Measurements from ENCODE around the gene TRABD2B. TPM values are rescaled to one million over a fixed set of nuclear protein-coding genes. Genes with fewer than 3 reads are reported as not detected.

The TRABD2B gene
- total and polyA plus RNA-seq, 2 donors from 2014 or later, result 19.8 to 62.0 TPM

- intact Hi-C loops (cut with DNase I), result no loop called here
- DNase-seq (no peak), FAIRE-seq (no peak)
- no peak overlapping the region for H3K4me3 ChIP-seq (ENCODE audit: low read length in 3 of 3)
- no peaks in the 10 kb centered on the region for H3K9me3 ChIP-seq (ENCODE audit: control insufficient read depth in 2 of 3, insufficient read depth in 1 of 3, low read length in 3 of 3)
- H3K27ac ChIP-seq (ENCODE audit: low read depth in 2 of 2, low read length in 2 of 2), result no peak overlapping the region
- no peak for TF ChIP-seq CTCF (IDR thresholded peaks at IDR 0.05; ENCODE audit: borderline replicate concordance, extremely low read depth, insufficient read depth)
- H3K4me1 ChIP-seq (ENCODE audit: control insufficient read depth in 2 of 3, insufficient read depth in 2 of 3, low read depth in 1 of 3, low read length in 3 of 3), result peaks cover 0 to 14% (median 7%) of the 10 kb centered on the region in 3 donors
- no peaks in the 10 kb centered on the region for H3K36me3 ChIP-seq (ENCODE audit: control insufficient read depth in 2 of 3, insufficient read depth in 3 of 3, low read length in 3 of 3)
- no peaks in the 10 kb centered on the region for H3K27me3 ChIP-seq (ENCODE audit: control insufficient read depth, insufficient read depth, low read length)
- no peak overlapping the region for H3K9ac ChIP-seq (ENCODE audit: low read length in 3 of 3)
Measured at GRCh38 chr1:47888294-47888629, 108.9 kb downstream of the TRABD2B start.

- FAIRE-seq (no peak), DNase-seq (no peak)
- Histone ChIP-seq H3K9me3 (ENCODE audit: control insufficient read depth in 2 of 3, insufficient read depth in 1 of 3, low read length in 3 of 3) (no peaks in the 10 kb centered on the region), H3K4me3 (ENCODE audit: low read length in 3 of 3) (no peak overlapping the region), H3K4me1 (ENCODE audit: control insufficient read depth in 2 of 3, insufficient read depth in 2 of 3, low read depth in 1 of 3, low read length in 3 of 3) (peaks cover 0 to 18% (median 7%) of the 10 kb centered on the region in 3 donors), H3K9ac (ENCODE audit: low read length in 3 of 3) (no peak overlapping the region), H3K27ac (ENCODE audit: low read depth in 2 of 2, low read length in 2 of 2) (no peak overlapping the region), H3K27me3 (ENCODE audit: control insufficient read depth, insufficient read depth, low read length) (no peaks in the 10 kb centered on the region), H3K36me3 (ENCODE audit: control insufficient read depth in 2 of 3, insufficient read depth in 3 of 3, low read length in 3 of 3) (no peaks in the 10 kb centered on the region)
- intact Hi-C loops (cut with DNase I), result no loop called here
- TF ChIP-seq CTCF (IDR thresholded peaks at IDR 0.05; ENCODE audit: borderline replicate concordance, extremely low read depth, insufficient read depth), result no peak
Measured at GRCh38 chr1:47887475-47888293, 109.5 kb downstream of the TRABD2B start.

- Histone ChIP-seq H3K9me3 (ENCODE audit: control insufficient read depth in 2 of 3, insufficient read depth in 1 of 3, low read length in 3 of 3) (no peaks in the 10 kb centered on the region), H3K36me3 (ENCODE audit: control insufficient read depth in 2 of 3, insufficient read depth in 3 of 3, low read length in 3 of 3) (no peaks in the 10 kb centered on the region), H3K27me3 (ENCODE audit: control insufficient read depth, insufficient read depth, low read length) (no peaks in the 10 kb centered on the region), H3K27ac (ENCODE audit: low read depth in 2 of 2, low read length in 2 of 2) (no peak overlapping the region), H3K9ac (ENCODE audit: low read length in 3 of 3) (no peak overlapping the region), H3K4me3 (ENCODE audit: low read length in 3 of 3) (no peak overlapping the region), H3K4me1 (ENCODE audit: control insufficient read depth in 2 of 3, insufficient read depth in 2 of 3, low read depth in 1 of 3, low read length in 3 of 3) (peaks cover 0 to 18% (median 7%) of the 10 kb centered on the region in 3 donors)
- TF ChIP-seq CTCF (IDR thresholded peaks at IDR 0.05; ENCODE audit: borderline replicate concordance, extremely low read depth, insufficient read depth), result no peak
- DNase-seq (no peak), FAIRE-seq (no peak)
- intact Hi-C loops (cut with DNase I), result no loop called here
Measured at GRCh38 chr1:47887060-47887459, 110.1 kb downstream of the TRABD2B start.

Measured in kidney (tissue), 14 donors.